ENCODE data around the gene KCNC3.

DNA sequence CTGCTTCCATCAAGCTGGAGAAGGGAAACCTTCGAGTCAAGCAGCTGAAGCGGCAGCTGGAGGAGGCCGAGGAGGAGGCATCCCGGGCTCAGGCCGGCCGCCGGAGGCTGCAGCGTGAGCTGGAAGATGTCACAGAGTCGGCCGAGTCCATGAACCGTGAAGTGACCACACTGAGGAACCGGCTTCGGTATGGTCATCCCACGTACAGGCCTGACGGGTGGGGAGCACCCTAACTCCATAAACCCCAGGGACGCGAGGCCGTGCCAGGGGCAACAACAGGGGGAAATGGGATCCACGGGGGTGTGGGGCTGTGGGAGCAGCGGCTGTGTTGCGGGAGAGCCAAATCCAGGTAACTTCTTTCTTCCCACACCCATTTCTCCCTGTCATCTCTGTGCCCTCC, 20.2 kb downstream of the KCNC3 start:
- TF ChIP-seq ZNF274 (IDR thresholded peaks at IDR 0.05; ENCODE audit: low read depth, low read length) (no peak), YY1 (IDR thresholded peaks at IDR 0.05; ENCODE audit: insufficient read depth, insufficient read length) (no peak), SUZ12 (IDR thresholded peaks at IDR 0.05; ENCODE audit: extremely low read depth, insufficient read depth, insufficient read length) (no peak)

Measured in NT2/D1 (cell line).